Caco-2 (cell line): ENCODE measurements around the gene HMX2. TPM values are rescaled to one million over a fixed set of nuclear protein-coding genes. Genes with fewer than 3 reads are reported as not detected.

Source experiments
- BruUV-seq: library from RNA; stranded (reverse); fragments of 400-500 nt; replicated peaks from 2 replicates; lab custom pipeline; 2021; lab: Mats Ljungman, UMichigan
- CTCF ChIA-PET: fragments of 300-600 bp; sonication (Branson Sonifier 250); formaldehyde crosslinking; loops from one replicate; lab custom pipeline; 2022; ENCODE audit warnings: antibody characterized with exemption; lab: Charles Lee
- POLR2A ChIA-PET: fragments of 300-600 bp; sonication (Branson Sonifier 250); formaldehyde crosslinking; loops from one replicate; lab custom pipeline; 2022; ENCODE audit warnings: antibody characterized with exemption; lab: Charles Lee
- DNase-seq, 2 experiments: peaks; one replicate each; pipeline versions ENCODE4 v3.0.0 to v3.0.0-alpha.2; 2020 to 2022
- H3K27me3 ChIP-seq: replicated peaks from 2 replicates; pipeline ENCODE4 v1.6.0; 2011; ENCODE audit warnings: low read length; ENCODE audit not compliant: control insufficient read depth, insufficient read depth
- H3K36me3 ChIP-seq: 2 replicates; pipeline ENCODE4 v1.5.1; 2011; ENCODE audit warnings: low read length; ENCODE audit not compliant: control insufficient read depth, insufficient read depth
- H3K4me1 ChIP-seq: fragments of 250-450 bp; sonication (Bioruptor Pico); 2 replicates; pipeline ENCODE4 v1.5.1; 2020; ENCODE audit warnings: mild to moderate bottlenecking
- H3K4me3 ChIP-seq: 2 replicates; pipeline ENCODE4 v1.5.1; 2011; ENCODE audit warnings: low read depth, mild to moderate bottlenecking, control low read depth, low read length
- H3K9me3 ChIP-seq: fragments of 250-450 bp; sonication (Bioruptor Pico); 2 replicates; pipeline ENCODE4 v1.5.1; 2020; ENCODE audit warnings: mild to moderate bottlenecking, moderate library complexity
- H3K27ac Mint-ChIP-seq: one replicate; pipeline ENCODE4 v1.8.0; 2022; ENCODE audit warnings: mixed read lengths; ENCODE audit not compliant: unreplicated experiment
- H3K27me3 Mint-ChIP-seq: one replicate; pipeline ENCODE4 v1.8.0; 2022; ENCODE audit warnings: mixed read lengths; ENCODE audit not compliant: insufficient read depth, unreplicated experiment
- H3K36me3 Mint-ChIP-seq: one replicate; pipeline ENCODE4 v1.8.0; 2022; ENCODE audit warnings: mild to moderate bottlenecking, mixed read lengths; ENCODE audit not compliant: insufficient read depth, unreplicated experiment
- H3K4me1 Mint-ChIP-seq: one replicate; pipeline ENCODE4 v1.8.0; 2022; ENCODE audit warnings: low read depth, mixed read lengths; ENCODE audit not compliant: unreplicated experiment
- H3K4me3 Mint-ChIP-seq: one replicate; pipeline ENCODE4 v1.8.0; 2022; ENCODE audit warnings: mild to moderate bottlenecking, moderate library complexity, mixed read lengths; ENCODE audit not compliant: unreplicated experiment
- H3K9me3 Mint-ChIP-seq: one replicate; pipeline ENCODE4 v1.8.0; 2022; ENCODE audit warnings: mixed read lengths; ENCODE audit not compliant: unreplicated experiment
- CTCF ChIP-seq, 2 experiments: fragments of 200-600 bp in 1 of 2; IDR thresholded peaks; 1 replicate in 1 of 2; 2 replicates in 1 of 2; pipeline versions ENCODE4 v1.5.1 to v1.8.0; 2011 to 2022; ENCODE audit warnings: antibody characterized with exemption in 1 of 2, control low read depth in 1 of 2, inconsistent platforms in 1 of 2, low read depth in 1 of 2, low read length in 1 of 2, mild to moderate bottlenecking in 1 of 2, moderate library complexity in 1 of 2; ENCODE audit not compliant: insufficient read depth in 1 of 2, severe bottlenecking in 1 of 2, unreplicated experiment in 1 of 2
- intact Hi-C: fragments of 100-400 bp; cut with micrococcal nuclease; formaldehyde crosslinking; loops from one replicate; pipeline ENCODE4 v1.10.0; 2022; ENCODE audit not compliant: unreplicated experiment
- total RNA-seq: library from RNA; stranded (reverse); gene quantifications from 2 replicates; pipeline ENCODE4 v1.2.3, GENCODE V29; 2022

HMX2 gene
- total RNA-seq, 1 experiment from 2014 or later: 1.4 TPM

GRCh38 chr10:123143162-123143824 lies 4.6 kb upstream of the HMX2 start:
- TF ChIP-seq CTCF (IDR thresholded peaks at IDR 0.05; ENCODE audit: insufficient read depth in 1 of 2, low read depth in 1 of 2, low read length in 1 of 2, severe bottlenecking in 1 of 2, unreplicated experiment in 1 of 2): no peak
- DNase-seq: no peak
- H3K36me3 Mint-ChIP-seq: no peaks in the 10 kb centered on the region
- Histone ChIP-seq H3K9me3 (no peaks in the 10 kb centered on the region), H3K4me1 (peaks cover 8% of the 10 kb centered on the region), H3K27me3 (peaks cover 2% of the 10 kb centered on the region), H3K36me3 (no peaks in the 10 kb centered on the region), H3K4me3 (no peak overlapping the region)
- peaks cover 7% of the 10 kb centered on the region for H3K4me1 Mint-ChIP-seq
- no peak overlapping the region for H3K27ac Mint-ChIP-seq
- POLR2A ChIA-PET: no interaction called here
- H3K27me3 Mint-ChIP-seq: peaks cover 7% of the 10 kb centered on the region
- no peak overlapping the region for H3K4me3 Mint-ChIP-seq
- no TSS peak for BruUV-seq
- intact Hi-C loops: no loop called here
- CTCF ChIA-PET: no interaction called here
- no peaks in the 10 kb centered on the region for H3K9me3 Mint-ChIP-seq

DNA sequence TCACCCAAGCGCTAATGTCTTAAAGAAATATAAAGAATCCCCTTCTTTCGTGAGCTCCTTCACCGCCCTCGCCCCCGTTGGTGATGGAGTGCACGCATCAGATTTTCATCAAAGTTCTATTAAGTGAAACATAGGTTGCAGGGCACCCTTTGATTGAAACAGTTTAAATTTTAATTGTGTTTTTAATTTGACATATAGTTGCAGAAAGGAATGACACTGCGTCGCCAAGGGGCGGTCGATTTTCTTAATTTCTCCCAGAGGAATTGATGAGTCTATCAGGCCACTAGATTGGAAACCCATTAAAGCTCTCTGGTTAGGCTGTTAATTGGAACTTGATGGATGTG lies 4.1 kb upstream of the HMX2 start:
- POLR2A ChIA-PET: no interaction called here
- peaks cover 2% of the 10 kb centered on the region for H3K27me3 ChIP-seq
- CTCF ChIA-PET: no interaction called here

More for the DNA sequence above, 4.1 kb upstream of the HMX2 start:
- Histone ChIP-seq H3K4me3 (no peak overlapping the region), H3K36me3 (no peaks in the 10 kb centered on the region), H3K4me1 (peaks cover 7% of the 10 kb centered on the region), H3K9me3 (no peaks in the 10 kb centered on the region)
- DNase-seq: no peak
- H3K9me3 Mint-ChIP-seq: no peaks in the 10 kb centered on the region
- no TSS peak for BruUV-seq
- H3K4me3 Mint-ChIP-seq: no peak overlapping the region
- H3K36me3 Mint-ChIP-seq: no peaks in the 10 kb centered on the region
- peaks cover 8% of the 10 kb centered on the region for H3K27me3 Mint-ChIP-seq
- no peak overlapping the region for H3K27ac Mint-ChIP-seq
- no peak for TF ChIP-seq CTCF (IDR thresholded peaks at IDR 0.05; ENCODE audit: insufficient read depth in 1 of 2, low read depth in 1 of 2, low read length in 1 of 2, severe bottlenecking in 1 of 2, unreplicated experiment in 1 of 2)
- peaks cover 8% of the 10 kb centered on the region for H3K4me1 Mint-ChIP-seq
- intact Hi-C loops: no loop called here
